ENCODE measurements around the gene TRIM41. TPM values are rescaled to one million over a fixed set of nuclear protein-coding genes. Genes with fewer than 3 reads are reported as not detected.
A peak's percentile ranks its signal among the peaks of the same experiment; 100 is the strongest.
"Not testable (repeated sequence)": the region's sequence is repeated elsewhere in the genome, so short reads cannot be mapped to it uniquely, and the experiment has no call there.

TRIM41 gene
- total RNA-seq, 2 donors from 2014 or later, result 12.5 to 15.2 TPM

GRCh38 chr5:181211208-181211607 lies 11.9 kb upstream of the TRIM41 start:
- Histone ChIP-seq H3K4me3 (no peak overlapping the region), H3K27me3 (no peaks in the 10 kb centered on the region), H3K4me1 (peaks cover 19% of the 10 kb centered on the region), H3K27ac (no peak overlapping the region), H3K36me3 (replicated peaks in 1 of 2; ENCODE audit: insufficient read depth in 1 of 2, low read depth in 2 of 2) (no peaks in the 10 kb centered on the region), H3K9me3 (peaks cover 0 to 4% (median 0%) of the 10 kb centered on the region in 3 donors)
- TF ChIP-seq CTCF (IDR thresholded peaks at IDR 0.05), result no peak
- DNase-seq (no peak), ATAC-seq (no peak)
- WGBS, 2 donors, result 60 to 72% methylated on average over 7 of the region's 7 CpGs
- intact Hi-C loops (cut with DNase I), result no loop called here

GRCh38 chr5:181212080-181212479 lies 11.0 kb upstream of the TRIM41 start:
- intact Hi-C loops (cut with DNase I), result no loop called here
- H3K4me3 ChIP-seq, result no peak overlapping the region
- 90 to 91% methylated on average over 6 of the region's 6 CpGs for WGBS, 2 donors
- TF ChIP-seq CTCF (IDR thresholded peaks at IDR 0.05) (no peak), POLR2A (IDR thresholded peaks at IDR 0.05) (no peak)
- no peak overlapping the region for H3K27ac ChIP-seq
- no peaks in the 10 kb centered on the region for H3K36me3 ChIP-seq (replicated peaks in 1 of 2; ENCODE audit: insufficient read depth in 1 of 2, low read depth in 2 of 2)
- peaks cover 13% of the 10 kb centered on the region for H3K4me1 ChIP-seq
- DNase-seq (no peak), ATAC-seq (no peak)
- no peaks in the 10 kb centered on the region for H3K27me3 ChIP-seq
- peaks cover 0 to 4% (median 0%) of the 10 kb centered on the region in 3 donors for H3K9me3 ChIP-seq

- Histone ChIP-seq H3K9me3 (peaks cover 0 to 4% (median 0%) of the 10 kb centered on the region in 3 donors), H3K4me1 (peaks cover 15% of the 10 kb centered on the region), H3K36me3 (replicated peaks in 1 of 2; ENCODE audit: insufficient read depth in 1 of 2, low read depth in 2 of 2) (no peaks in the 10 kb centered on the region), H3K27ac (peak overlapping the region in 2 of 4 donors; percentile 20 to 26), H3K4me3 (no peak overlapping the region), H3K27me3 (no peaks in the 10 kb centered on the region)
- ATAC-seq (peak; percentile 41), DNase-seq (peak in 1 of 4 donors; percentile 51)
- intact Hi-C loops (cut with DNase I), result no loop called here
- TF ChIP-seq CTCF (IDR thresholded peaks at IDR 0.05), result no peak
- no peak for TF ChIP-seq POLR2A (IDR thresholded peaks at IDR 0.05)
- 24 to 26% methylated on average over 2 of the region's 2 CpGs for WGBS, 2 donors
Measured at GRCh38 chr5:181212934-181213333, 10.1 kb upstream of the TRIM41 start.

GRCh38 chr5:181214249-181214648 lies 8.8 kb upstream of the TRIM41 start:
- H3K9me3 ChIP-seq; intact Hi-C loops (cut with DNase I); H3K4me3 ChIP-seq; H3K27me3 ChIP-seq; H3K36me3 ChIP-seq (replicated peaks in 1 of 2; ENCODE audit: insufficient read depth in 1 of 2, low read depth in 2 of 2); H3K27ac ChIP-seq; ATAC-seq; DNase-seq: not testable (repeated sequence)
- H3K4me1 ChIP-seq, result peaks cover 22% of the 10 kb centered on the region
- WGBS, 2 donors, result 91 to 94% methylated on average over 10 of the region's 10 CpGs

- TF ChIP-seq POLR2A (IDR thresholded peaks at IDR 0.05) (no peak), CTCF (IDR thresholded peaks at IDR 0.05) (no peak)
- Histone ChIP-seq H3K36me3 (replicated peaks in 1 of 2; ENCODE audit: insufficient read depth in 1 of 2, low read depth in 2 of 2) (no peaks in the 10 kb centered on the region), H3K27ac (no peak overlapping the region), H3K4me3 (no peak overlapping the region), H3K27me3 (no peaks in the 10 kb centered on the region), H3K4me1 (peaks cover 22% of the 10 kb centered on the region), H3K9me3 (peaks cover 0 to 4% (median 0%) of the 10 kb centered on the region in 3 donors)
- 29 to 51% methylated on average over 44 of the region's 44 CpGs for WGBS, 2 donors
- ATAC-seq (no peak), DNase-seq (no peak)
- intact Hi-C loops (cut with DNase I), result no loop called here
Measured at GRCh38 chr5:181215997-181216989, 6.8 kb upstream of the TRIM41 start.

All from body of pancreas (tissue), 4 donors.